OCI-LY3 (cell line): ENCODE measurements around the gene TTYH2.

Experiments
- H2AFZ ChIP-seq: fragments of 200-600, 300-600 bp; shearing (Covaris generic); 2 replicates; pipeline ENCODE4 v1.6.0; 2014; ENCODE audit warnings: antibody characterized with exemption, low read depth, low read length
- H3K27ac ChIP-seq: fragments of 200-600, 300-600 bp; sonication (generic); 2 replicates; pipeline ENCODE4 v1.5.1; 2014; ENCODE audit warnings: mild to moderate bottlenecking, low read length, moderate library complexity, mixed read lengths
- H3K27me3 ChIP-seq: fragments of 200-600, 300-600 bp; sonication (generic); 2 replicates; pipeline ENCODE4 v1.6.1; 2014; ENCODE audit warnings: low read depth, low read length, mixed read lengths
- H3K36me3 ChIP-seq: fragments of 200-600, 300-600 bp; sonication (generic); replicated peaks from 2 replicates; pipeline ENCODE3; 2014; ENCODE audit warnings: low read depth, low read length, mixed read lengths
- H3K4me1 ChIP-seq: fragments of 300-600, 200-600 bp; sonication (generic); 2 replicates; pipeline ENCODE4 v1.6.1; 2014; ENCODE audit warnings: low read length, mixed read lengths
- H3K4me2 ChIP-seq: fragments of 200-600, 300-600 bp; sonication (generic); 2 replicates; pipeline ENCODE4 v1.6.1; 2014; ENCODE audit warnings: low read length, mixed read lengths
- H3K4me3 ChIP-seq: fragments of 300-600, 200-600 bp; sonication (generic); 2 replicates; pipeline ENCODE4 v1.5.1; 2014; ENCODE audit warnings: antibody characterized with exemption, mild to moderate bottlenecking, low read length, moderate library complexity
- H3K79me2 ChIP-seq: fragments of 300-600, 200-600 bp; shearing (Covaris generic); 2 replicates; pipeline ENCODE4 v1.6.1; 2014; ENCODE audit warnings: mild to moderate bottlenecking, low read length, mixed read lengths
- H3K9ac ChIP-seq: fragments of 300-600, 200-600 bp; shearing (Covaris generic); 2 replicates; pipeline ENCODE4 v1.6.0; 2014; ENCODE audit warnings: mild to moderate bottlenecking, low read length, moderate library complexity
- H3K9me3 ChIP-seq: fragments of 200-600, 300-600 bp; shearing (Covaris generic); 2 replicates; pipeline ENCODE4 v1.6.1; 2014; ENCODE audit warnings: low read length, mixed read lengths; ENCODE audit not compliant: insufficient read depth
- H4K20me1 ChIP-seq: fragments of 200-600, 300-600 bp; sonication (generic); 2 replicates; pipeline ENCODE4 v1.6.1; 2016; ENCODE audit warnings: low read length, mixed read lengths; ENCODE audit not compliant: insufficient read depth
- EZH2phosphoT487 ChIP-seq: fragments of 200-600 bp; shearing (Covaris generic); IDR thresholded peaks from 2 replicates; pipeline ENCODE4 v1.6.1; 2018; ENCODE audit warnings: antibody characterized with exemption, mixed run types, low read depth
- TF ChIP-seq, protein P1 (sequence below): fragments of 200-600, 300-600 bp; sonication (generic); IDR thresholded peaks from 2 replicates; pipeline ENCODE4 v1.5.1; 2014; ENCODE audit warnings: antibody characterized with exemption, low read length, low read depth

The TTYH2 gene

DNA sequence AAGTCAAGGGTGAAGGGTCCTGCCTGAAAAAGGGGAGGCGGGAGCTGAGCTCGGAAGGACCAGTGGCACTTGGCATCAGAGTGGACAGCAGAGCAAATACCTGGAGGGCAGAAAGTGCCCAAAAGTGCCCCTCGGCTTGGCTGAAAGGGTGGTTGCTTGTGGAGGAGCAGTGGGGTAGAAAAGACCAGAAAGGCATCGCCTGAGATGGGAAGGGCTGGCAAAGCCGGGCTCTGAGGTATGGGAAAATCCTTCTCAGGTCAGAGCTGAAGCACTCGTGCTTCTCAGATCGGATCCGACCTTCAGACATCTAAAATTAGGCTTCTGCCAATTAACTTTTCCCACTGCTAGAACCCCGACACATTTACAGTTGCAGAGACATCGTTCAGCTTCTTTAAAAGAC is 11.4 kb upstream of the TTYH2 start:
- Histone ChIP-seq H3K27ac (no peak overlapping the region), H3K4me3 (no peak overlapping the region), H3K4me1 (peaks cover 15% of the 10 kb centered on the region), H4K20me1 (peaks cover 21% of the 10 kb centered on the region), H3K9ac (no peak overlapping the region), H3K27me3 (peaks cover 16% of the 10 kb centered on the region), H3K4me2 (no peak overlapping the region), H2AFZ (no peak overlapping the region), H3K9me3 (no peaks in the 10 kb centered on the region), H3K79me2 (peaks cover 35% of the 10 kb centered on the region), H3K36me3 (peaks cover 24% of the 10 kb centered on the region)
- TF ChIP-seq, protein P1, sequence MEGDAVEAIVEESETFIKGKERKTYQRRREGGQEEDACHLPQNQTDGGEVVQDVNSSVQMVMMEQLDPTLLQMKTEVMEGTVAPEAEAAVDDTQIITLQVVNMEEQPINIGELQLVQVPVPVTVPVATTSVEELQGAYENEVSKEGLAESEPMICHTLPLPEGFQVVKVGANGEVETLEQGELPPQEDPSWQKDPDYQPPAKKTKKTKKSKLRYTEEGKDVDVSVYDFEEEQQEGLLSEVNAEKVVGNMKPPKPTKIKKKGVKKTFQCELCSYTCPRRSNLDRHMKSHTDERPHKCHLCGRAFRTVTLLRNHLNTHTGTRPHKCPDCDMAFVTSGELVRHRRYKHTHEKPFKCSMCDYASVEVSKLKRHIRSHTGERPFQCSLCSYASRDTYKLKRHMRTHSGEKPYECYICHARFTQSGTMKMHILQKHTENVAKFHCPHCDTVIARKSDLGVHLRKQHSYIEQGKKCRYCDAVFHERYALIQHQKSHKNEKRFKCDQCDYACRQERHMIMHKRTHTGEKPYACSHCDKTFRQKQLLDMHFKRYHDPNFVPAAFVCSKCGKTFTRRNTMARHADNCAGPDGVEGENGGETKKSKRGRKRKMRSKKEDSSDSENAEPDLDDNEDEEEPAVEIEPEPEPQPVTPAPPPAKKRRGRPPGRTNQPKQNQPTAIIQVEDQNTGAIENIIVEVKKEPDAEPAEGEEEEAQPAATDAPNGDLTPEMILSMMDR: no peak
- TF ChIP-seq EZH2phosphoT487: no peak

DNA sequence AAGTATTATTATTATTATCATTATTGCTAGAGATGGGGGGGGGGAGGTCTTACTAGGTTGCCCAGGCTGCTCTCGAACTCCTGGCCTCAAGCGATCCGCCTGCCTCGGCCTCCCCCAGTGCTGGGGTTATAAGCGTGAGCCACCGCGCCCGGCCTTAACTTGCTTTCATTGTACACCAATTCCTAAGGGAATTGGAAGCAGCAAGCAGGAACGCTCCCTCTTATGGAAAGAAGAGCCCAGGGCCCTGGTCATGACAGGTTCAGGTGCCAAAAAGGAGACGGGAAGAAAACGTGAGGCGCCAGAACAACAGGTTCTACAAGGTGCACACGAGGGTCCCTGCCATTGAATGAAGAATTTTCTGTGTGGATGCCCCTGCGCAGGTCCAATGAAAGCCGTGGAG is 10.4 kb upstream of the TTYH2 start:
- H3K9me3 ChIP-seq: no peaks in the 10 kb centered on the region
- H3K79me2 ChIP-seq: peaks cover 45% of the 10 kb centered on the region
- no peak overlapping the region for H3K9ac ChIP-seq
- H3K36me3 ChIP-seq: peaks cover 31% of the 10 kb centered on the region
- peak overlapping the region; percentile 94 for H2AFZ ChIP-seq
- H4K20me1 ChIP-seq: peaks cover 30% of the 10 kb centered on the region
- H3K4me2 ChIP-seq: peak overlapping the region; percentile 92
- no peak for TF ChIP-seq EZH2phosphoT487
- TF ChIP-seq, protein P1: no peak
- peak overlapping the region; percentile 100 for H3K4me3 ChIP-seq
- H3K4me1 ChIP-seq: peaks cover 15% of the 10 kb centered on the region
- peaks cover 16% of the 10 kb centered on the region for H3K27me3 ChIP-seq
- no peak overlapping the region for H3K27ac ChIP-seq

DNA sequence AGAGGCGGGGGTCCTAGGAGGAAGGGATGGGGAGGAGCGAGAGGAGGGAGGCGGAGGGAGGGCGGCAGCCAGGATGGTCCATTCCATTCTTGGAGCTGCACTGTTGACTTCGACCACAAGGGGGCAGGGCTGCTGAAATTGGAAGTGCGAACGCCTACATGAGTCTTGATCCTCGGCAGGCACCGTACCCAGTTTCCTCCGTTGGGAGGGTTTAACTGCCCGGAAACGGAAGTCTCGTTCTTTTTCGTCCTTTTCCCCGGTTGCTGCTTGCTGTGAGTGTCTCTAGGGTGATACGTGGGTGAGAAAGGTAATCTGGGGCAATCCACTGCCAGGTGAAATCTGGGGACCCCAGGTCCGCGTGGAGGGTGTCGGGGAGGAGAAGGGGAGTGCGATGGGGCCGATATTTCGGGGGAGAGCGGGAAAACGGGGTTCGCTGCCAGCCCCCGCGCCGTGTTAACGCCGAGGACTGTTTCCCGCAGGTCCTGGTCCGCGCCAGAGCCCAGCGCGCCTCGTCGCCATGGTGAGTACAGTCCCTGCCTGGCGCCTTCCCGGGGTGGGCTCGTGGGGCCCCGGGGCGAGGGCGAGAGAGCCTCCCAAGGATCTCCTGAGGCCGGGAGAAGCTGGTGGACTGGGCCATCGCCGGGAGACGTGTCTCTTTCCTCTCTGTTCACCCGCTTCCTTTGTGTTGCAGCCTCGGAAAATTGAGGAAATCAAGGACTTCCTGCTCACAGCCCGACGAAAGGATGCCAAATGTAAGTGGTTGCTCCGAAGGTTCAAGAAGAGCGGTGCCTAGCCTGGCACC is 9.7 kb upstream of the TTYH2 start, which contains the start of gene RPL38:
RPL38 (plus strand) TSS at position 240 of the 802 bp plus-strand sequence; CDS start at position 518, 278 bp downstream.
- H3K4me1 ChIP-seq: peaks cover 15% of the 10 kb centered on the region
- H2AFZ ChIP-seq: peak within 1 kb of the TSS; percentile 94
- no peak for TF ChIP-seq EZH2phosphoT487
- TF ChIP-seq, protein P1: peak; percentile 85
- peak within 1 kb of the TSS; percentile 100 for H3K4me3 ChIP-seq
- peaks cover 51% of the 10 kb centered on the region for H3K79me2 ChIP-seq
- H3K36me3 ChIP-seq: peaks cover 36% of the 10 kb centered on the region
- H3K4me2 ChIP-seq: peak within 1 kb of the TSS; percentile 92
- peak within 1 kb of the TSS; percentile 50 for H3K27ac ChIP-seq
- no peaks in the 10 kb centered on the region for H3K9me3 ChIP-seq
- peaks cover 10% of the 10 kb centered on the region for H3K27me3 ChIP-seq
- peaks cover 36% of the 10 kb centered on the region for H4K20me1 ChIP-seq
- H3K9ac ChIP-seq: peak within 1 kb of the TSS; percentile 99

DNA sequence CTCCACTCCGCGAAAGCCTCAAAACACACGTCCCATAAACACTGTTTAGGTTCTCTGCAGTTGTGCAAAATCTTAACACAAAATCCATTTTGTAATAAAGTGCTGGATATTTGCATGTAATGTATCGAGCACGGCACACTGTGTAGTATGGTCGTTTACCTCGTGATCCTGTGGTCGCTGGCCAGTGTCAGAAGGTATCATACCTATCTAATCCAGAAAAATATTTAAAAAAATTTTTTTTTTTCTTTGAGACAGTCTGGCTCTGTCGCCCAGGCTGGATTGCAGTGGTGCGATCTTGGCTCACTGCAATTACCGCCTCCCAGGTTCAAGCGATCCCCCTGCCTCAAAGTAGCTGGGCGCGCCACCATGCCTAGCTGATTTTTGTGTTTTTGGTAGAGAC is 8.9 kb upstream of the TTYH2 start:
- Histone ChIP-seq H2AFZ (no peak overlapping the region), H3K4me3 (peak overlapping the region; percentile 100), H4K20me1 (peaks cover 45% of the 10 kb centered on the region), H3K4me2 (peak overlapping the region; percentile 91), H3K79me2 (peaks cover 51% of the 10 kb centered on the region), H3K27me3 (peaks cover 10% of the 10 kb centered on the region), H3K27ac (peak overlapping the region; percentile 50), H3K9me3 (no peaks in the 10 kb centered on the region), H3K9ac (peak overlapping the region; percentile 99), H3K4me1 (peaks cover 15% of the 10 kb centered on the region), H3K36me3 (peaks cover 44% of the 10 kb centered on the region)
- TF ChIP-seq, protein P1: no peak
- TF ChIP-seq EZH2phosphoT487: no peak
